CD8-positive, alpha-beta memory T cell (primary cell): ENCODE results near the gene CHD1. TPM values are rescaled to one million over a fixed set of nuclear protein-coding genes. Genes with fewer than 3 reads are reported as not detected.

Experiments used
- polyA plus RNA-seq: library from polyadenylated mRNA; unstranded; fragments of 300-500 nt; fragmentation: Illumina TruSeq; gene quantifications from one replicate; pipeline ENCODE4 v1.2.3, GENCODE V29; 2021
- total RNA-seq, 2 experiments: library from RNA; stranded (reverse); gene quantifications; one replicate each; pipeline ENCODE4 v1.2.3, GENCODE V29; 2021

The CHD1 gene
- total and polyA plus RNA-seq, 3 experiments from 2014 or later, result 14.1 to 73.6 (median 70.8) TPM

Other genes starting within 250 kb of the CHD1 start
- 1 to 10 TPM; 5.1 to 5.2 TPM for gene RGMB, start 155.3 kb downstream of the CHD1 start, total RNA-seq
- gene RGMB, start 155.3 kb downstream of the CHD1 start, polyA plus RNA-seq, result 2.1 TPM